WTC11 (cell line): Measurements from ENCODE around the gene CDK8. TPM values are rescaled to one million over a fixed set of nuclear protein-coding genes. Genes with fewer than 3 reads are reported as not detected.

ENCODE experiments used
- ATAC-seq: fragments of 200-7000 bp; cut with Tn5 transposase; 2 replicates; pipeline ENCODE4 v1.10.0; 2021; ENCODE audit warnings: mild to moderate bottlenecking, moderate library complexity
- CTCF ChIA-PET: fragments of 300-600 bp; sonication (Branson Sonifier 250); formaldehyde crosslinking; loops from one replicate; lab custom pipeline; 2021; ENCODE audit warnings: antibody characterized with exemption; lab: Charles Lee
- POLR2A ChIA-PET: fragments of 350-600 bp; sonication (Branson Sonifier 250); formaldehyde crosslinking; loops from one replicate; lab custom pipeline; 2021; ENCODE audit warnings: antibody characterized with exemption; lab: Charles Lee
- DNase-seq: peaks from one replicate; pipeline ENCODE4 v3.0.0; 2021; ENCODE audit warnings: low spot score
- H3K27ac Mint-ChIP-seq: 2 replicates; pipeline ENCODE4 v1.8.0; 2021; ENCODE audit warnings: mixed read lengths
- H3K27me3 Mint-ChIP-seq: 2 replicates; pipeline ENCODE4 v1.8.0; 2021; ENCODE audit warnings: low read depth, mild to moderate bottlenecking, moderate library complexity, mixed read lengths
- H3K36me3 Mint-ChIP-seq: 2 replicates; pipeline ENCODE4 v1.8.0; 2021; ENCODE audit warnings: mixed read lengths
- H3K4me1 Mint-ChIP-seq: 2 replicates; pipeline ENCODE4 v1.8.0; 2022; ENCODE audit warnings: mixed read lengths
- H3K4me3 Mint-ChIP-seq: 2 replicates; pipeline ENCODE4 v1.8.0; 2021; ENCODE audit warnings: mild to moderate bottlenecking, moderate library complexity, mixed read lengths
- H3K9me3 Mint-ChIP-seq: 2 replicates; pipeline ENCODE4 v1.8.0; 2021; ENCODE audit warnings: mixed read lengths
- ATF3 ChIP-seq: sonication (generic); formaldehyde crosslinking; conservative IDR thresholded peaks from 2 replicates; pipeline ENCODE4 v1.8.1; 2022; ENCODE audit warnings: mild to moderate bottlenecking, missing genetic modification reagents
- CREM ChIP-seq: sonication (generic); formaldehyde crosslinking; IDR thresholded peaks from 2 replicates; pipeline ENCODE4 v1.8.1; 2022; ENCODE audit warnings: mild to moderate bottlenecking, missing genetic modification reagents, moderate library complexity
- E2F4 ChIP-seq: sonication (generic); formaldehyde crosslinking; IDR thresholded peaks from 2 replicates; pipeline ENCODE4 v1.8.1; 2022; ENCODE audit warnings: low read depth, mild to moderate bottlenecking, moderate library complexity, missing genetic modification reagents, borderline replicate concordance
- ETV6 ChIP-seq: sonication (generic); formaldehyde crosslinking; IDR thresholded peaks from 2 replicates; pipeline ENCODE4 v1.8.1; 2022; ENCODE audit warnings: mild to moderate bottlenecking, missing genetic modification reagents
- HMGA2 ChIP-seq: fragments of 250-450 bp; sonication (Bioruptor Pico); IDR thresholded peaks from 2 replicates; pipeline ENCODE4 v1.4.0; 2021; ENCODE audit warnings: mild to moderate bottlenecking, moderate library complexity
- JAZF1 ChIP-seq: fragments of 250-450 bp; sonication (Bioruptor Pico); IDR thresholded peaks from 2 replicates; pipeline ENCODE4 v1.9.0; 2021; ENCODE audit warnings: moderate library complexity, mild to moderate bottlenecking, inconsistent platforms
- NR2C2 ChIP-seq: sonication (generic); formaldehyde crosslinking; IDR thresholded peaks from 2 replicates; pipeline ENCODE4 v1.8.0; 2022; ENCODE audit warnings: mild to moderate bottlenecking, missing genetic modification reagents
- OVOL2 ChIP-seq: fragments of 250-450 bp; sonication (Bioruptor Pico); IDR thresholded peaks from 2 replicates; pipeline ENCODE4 v1.9.0; 2021; ENCODE audit warnings: mild to moderate bottlenecking, borderline replicate concordance
- RELA ChIP-seq: sonication (generic); formaldehyde crosslinking; IDR thresholded peaks from 2 replicates; pipeline ENCODE4 v1.8.1; 2022; ENCODE audit warnings: missing genetic modification reagents, mild to moderate bottlenecking, borderline replicate concordance
- RORB ChIP-seq: fragments of 250-450 bp; sonication (Bioruptor Pico); IDR thresholded peaks from 2 replicates; pipeline ENCODE4 v1.9.0; 2021; ENCODE audit warnings: mild to moderate bottlenecking
- SMAD4 ChIP-seq: sonication (generic); formaldehyde crosslinking; IDR thresholded peaks from 2 replicates; pipeline ENCODE4 v1.8.0; 2022; ENCODE audit warnings: mild to moderate bottlenecking, missing genetic modification reagents
- ZNF138 ChIP-seq: sonication (generic); formaldehyde crosslinking; conservative IDR thresholded peaks from 2 replicates; pipeline ENCODE4 v1.8.1; 2022; ENCODE audit warnings: mild to moderate bottlenecking, moderate library complexity, missing genetic modification reagents
- ZNF232 ChIP-seq: sonication (generic); formaldehyde crosslinking; IDR thresholded peaks from 2 replicates; pipeline ENCODE4 v1.8.0; 2022; ENCODE audit warnings: mild to moderate bottlenecking, missing genetic modification reagents
- ZNF317 ChIP-seq: sonication (generic); formaldehyde crosslinking; IDR thresholded peaks from 2 replicates; pipeline ENCODE4 v1.8.1; 2023; ENCODE audit warnings: low read depth, mild to moderate bottlenecking, moderate library complexity, missing genetic modification reagents, borderline replicate concordance
- ZNF416 ChIP-seq: fragments of 250-450 bp; sonication (Bioruptor Pico); IDR thresholded peaks from 2 replicates; pipeline ENCODE4 v1.9.0; 2021; ENCODE audit warnings: mild to moderate bottlenecking, inconsistent platforms
- ZNF423 ChIP-seq: fragments of 250-450 bp; sonication (Bioruptor Pico); IDR thresholded peaks from 2 replicates; pipeline ENCODE4 v2.1.2; 2022; ENCODE audit warnings: mild to moderate bottlenecking, moderate library complexity
- ZNF671 ChIP-seq: fragments of 250-450 bp; sonication (Bioruptor Pico); IDR thresholded peaks from 2 replicates; pipeline ENCODE4 v1.8.0; 2021; ENCODE audit warnings: mild to moderate bottlenecking
- ZSCAN18 ChIP-seq: fragments of 250-450 bp; sonication (Bioruptor Pico); IDR thresholded peaks from 2 replicates; pipeline ENCODE4 v2.1.2; 2022; ENCODE audit warnings: mild to moderate bottlenecking, moderate library complexity
- total RNA-seq: library from RNA; stranded (reverse); gene quantifications from 3 replicates; pipeline ENCODE4 v1.2.3, GENCODE V29; 2021
- TF ChIP-seq, protein P1 (sequence below): fragments of 250-450 bp; sonication (Bioruptor Pico); conservative IDR thresholded peaks from 2 replicates; pipeline ENCODE4 v1.9.0; 2021; ENCODE audit warnings: mild to moderate bottlenecking
- TF ChIP-seq, protein P2 (sequence below): sonication (generic); formaldehyde crosslinking; IDR thresholded peaks from 2 replicates; pipeline ENCODE4 v1.8.0; 2023; ENCODE audit warnings: missing genetic modification reagents
- TF ChIP-seq, protein P3 (sequence below): fragments of 200-600 bp; IDR thresholded peaks from 2 replicates; pipeline ENCODE4 v1.8.0; 2022; ENCODE audit warnings: antibody characterized with exemption

CDK8 gene
- total RNA-seq, 1 experiment from 2014 or later: 21.4 TPM

DNA sequence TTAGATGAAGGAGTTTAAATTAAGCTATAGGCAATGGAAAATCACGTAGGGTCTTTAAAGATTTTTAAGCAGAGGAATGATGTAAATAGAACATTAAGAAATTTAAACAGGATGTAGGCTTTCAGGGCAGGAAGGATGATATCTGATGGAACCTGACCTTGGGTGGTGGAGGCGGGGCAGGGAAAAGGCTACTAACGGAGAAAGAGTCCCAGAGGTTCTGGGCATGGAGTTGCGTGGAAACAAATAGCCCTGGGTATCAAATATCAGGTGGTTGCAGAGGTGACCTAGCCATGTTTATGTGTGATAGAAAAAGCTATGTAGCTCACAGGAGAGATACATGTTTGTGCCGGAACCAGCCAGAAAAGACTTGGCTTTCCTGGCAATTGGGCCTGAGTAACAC lies 7.8 kb upstream of the CDK8 start:
- Mint-ChIP-seq H3K36me3 (no peaks in the 10 kb centered on the region), H3K27ac (no peak overlapping the region), H3K4me3 (no peak overlapping the region), H3K27me3 (peaks cover 5% of the 10 kb centered on the region)
- POLR2A ChIA-PET: no interaction called here
- CTCF ChIA-PET: interaction anchor here (1.1 kb wide), 1 partner anchor 251 kb away, joined by 3 read pairs; no protein-coding TSS in a partner anchor
- no peak for DNase-seq
- no peak for TF ChIP-seq E2F4 (CRISPR knock-in tag)
- no peak for TF ChIP-seq RORB (CRISPR knock-in tag)
- TF ChIP-seq SMAD4: no peak
- no peak for TF ChIP-seq ZNF423 (CRISPR knock-in tag)
- TF ChIP-seq ZNF671 (CRISPR knock-in tag): no peak
- no peak for TF ChIP-seq ATF3 (CRISPR knock-in tag)
- no peak for TF ChIP-seq ETV6 (CRISPR knock-in tag)
- TF ChIP-seq ZSCAN18 (CRISPR knock-in tag): no peak
- TF ChIP-seq ZNF232: no peak
- TF ChIP-seq ZNF416 (CRISPR knock-in tag): no peak
- TF ChIP-seq, protein P1, sequence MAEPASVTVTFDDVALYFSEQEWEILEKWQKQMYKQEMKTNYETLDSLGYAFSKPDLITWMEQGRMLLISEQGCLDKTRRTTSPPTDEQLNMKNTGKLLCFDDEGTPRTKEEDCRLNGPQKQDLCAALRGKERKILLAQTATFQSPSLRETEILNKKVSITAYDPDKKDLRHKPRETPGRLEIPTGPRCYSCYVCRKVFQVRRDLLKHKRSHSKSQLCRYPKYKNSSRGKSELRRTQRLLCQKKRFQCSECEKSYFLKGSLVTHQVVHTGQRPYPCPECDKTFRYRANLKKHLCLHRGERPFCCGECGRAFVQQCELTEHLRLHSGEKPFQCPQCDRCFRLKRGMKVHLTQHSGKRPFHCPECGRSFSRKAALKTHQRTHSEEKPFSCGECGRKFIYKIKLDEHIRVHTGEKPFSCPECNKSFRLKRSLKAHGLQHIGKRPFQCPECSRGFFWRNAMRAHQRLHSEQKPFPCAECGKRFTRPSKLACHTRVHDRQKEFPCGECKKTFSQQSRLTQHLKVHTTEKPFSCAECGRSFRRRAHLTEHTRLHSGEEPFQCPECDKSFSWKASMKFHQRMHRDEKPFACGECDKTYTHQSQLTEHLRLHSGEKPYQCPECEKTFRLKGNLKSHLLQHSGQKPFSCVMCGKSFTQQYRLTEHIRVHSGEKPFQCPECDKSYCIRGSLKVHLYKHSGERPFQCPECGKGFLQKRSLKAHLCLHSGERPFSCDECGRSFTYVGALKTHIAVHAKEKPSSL (CRISPR knock-in tag): no peak
- TF ChIP-seq RELA (CRISPR knock-in tag): no peak
- TF ChIP-seq, all 79 proteins: peak for 0
- Mint-ChIP-seq H3K9me3 (peaks cover 22% of the 10 kb centered on the region), H3K4me1 (peaks cover 4% of the 10 kb centered on the region; the same call in 1 of the 2 replicates)
- no peak; the same call in 1 of the 2 replicates for ATAC-seq

GRCh38 chr13:26247011-26247410 lies 6.9 kb upstream of the CDK8 start:
- Mint-ChIP-seq H3K4me3 (no peak overlapping the region), H3K27ac (no peak overlapping the region), H3K9me3 (peaks cover 20% of the 10 kb centered on the region), H3K4me1 (peaks cover 4% of the 10 kb centered on the region; the same call in 1 of the 2 replicates), H3K36me3 (no peaks in the 10 kb centered on the region), H3K27me3 (peaks cover 7% of the 10 kb centered on the region)
- TF ChIP-seq ZNF138 (CRISPR knock-in tag) (no peak), JAZF1 (CRISPR knock-in tag) (no peak), HMGA2 (CRISPR knock-in tag) (no peak), ZNF317 (CRISPR knock-in tag) (no peak), ZNF416 (CRISPR knock-in tag) (no peak), NR2C2 (CRISPR knock-in tag) (no peak), OVOL2 (no peak), CREM (CRISPR knock-in tag) (no peak)
- TF ChIP-seq, protein P2, sequence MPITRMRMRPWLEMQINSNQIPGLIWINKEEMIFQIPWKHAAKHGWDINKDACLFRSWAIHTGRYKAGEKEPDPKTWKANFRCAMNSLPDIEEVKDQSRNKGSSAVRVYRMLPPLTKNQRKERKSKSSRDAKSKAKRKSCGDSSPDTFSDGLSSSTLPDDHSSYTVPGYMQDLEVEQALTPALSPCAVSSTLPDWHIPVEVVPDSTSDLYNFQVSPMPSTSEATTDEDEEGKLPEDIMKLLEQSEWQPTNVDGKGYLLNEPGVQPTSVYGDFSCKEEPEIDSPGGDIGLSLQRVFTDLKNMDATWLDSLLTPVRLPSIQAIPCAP: no peak
- TF ChIP-seq, protein P3, sequence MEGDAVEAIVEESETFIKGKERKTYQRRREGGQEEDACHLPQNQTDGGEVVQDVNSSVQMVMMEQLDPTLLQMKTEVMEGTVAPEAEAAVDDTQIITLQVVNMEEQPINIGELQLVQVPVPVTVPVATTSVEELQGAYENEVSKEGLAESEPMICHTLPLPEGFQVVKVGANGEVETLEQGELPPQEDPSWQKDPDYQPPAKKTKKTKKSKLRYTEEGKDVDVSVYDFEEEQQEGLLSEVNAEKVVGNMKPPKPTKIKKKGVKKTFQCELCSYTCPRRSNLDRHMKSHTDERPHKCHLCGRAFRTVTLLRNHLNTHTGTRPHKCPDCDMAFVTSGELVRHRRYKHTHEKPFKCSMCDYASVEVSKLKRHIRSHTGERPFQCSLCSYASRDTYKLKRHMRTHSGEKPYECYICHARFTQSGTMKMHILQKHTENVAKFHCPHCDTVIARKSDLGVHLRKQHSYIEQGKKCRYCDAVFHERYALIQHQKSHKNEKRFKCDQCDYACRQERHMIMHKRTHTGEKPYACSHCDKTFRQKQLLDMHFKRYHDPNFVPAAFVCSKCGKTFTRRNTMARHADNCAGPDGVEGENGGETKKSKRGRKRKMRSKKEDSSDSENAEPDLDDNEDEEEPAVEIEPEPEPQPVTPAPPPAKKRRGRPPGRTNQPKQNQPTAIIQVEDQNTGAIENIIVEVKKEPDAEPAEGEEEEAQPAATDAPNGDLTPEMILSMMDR: no peak
- ChIA-PET CTCF (no interaction called here), POLR2A (no interaction called here)
- DNase-seq (no peak), ATAC-seq (no peak)
